Heart left ventricle (tissue), 13 donors: ENCODE data around the gene SLC16A9.

Experiments used
- POLR2A ChIP-seq, 2 donors: fragments of 450-650 bp; IDR thresholded peaks; one replicate each; pipeline ENCODE4 v1.6.1; 2017; ENCODE audit warnings: antibody characterized with exemption in 2 of 2, mild to moderate bottlenecking in 2 of 2, moderate library complexity in 2 of 2
- TF ChIP-seq, protein P1 (sequence below), 12 donors: fragments of 200-600 bp; sonication (generic) in 4 of 12; IDR thresholded peaks; one replicate each; pipeline versions ENCODE4 v1.5.0 to v1.8.0; 2018 to 2022; ENCODE audit warnings: antibody characterized with exemption in 12 of 12, mild to moderate bottlenecking in 5 of 12
- donor health status: ischemic (EF 13 %, LVEDD 7.1; RV severe dilation, severe dysfunction).
- donor health status: DM: no; HTN: yes; CAD: no.
- donor health status: DM: no; HTN: no; CAD: no.
- donor health status: ischemic (EF 25% LVEDD 6.9; RV normal size, moderate dysfunction).
- donor health status: ischemic (EF 25% LVEDD 5.7; RV mildly dilated, moderate dysfunction).
- donor health status: ischemic (EF 35%, LVEDD 5.7; RV mildly dilated, moderate dysfunction).
- donor health status: nonischemic (EF 11% LVEDD 7.7; RV severe dilation, severe dysfunction).
- donor health status: DM: yes; HTN: yes; CAD: no.
- donor health status: PGD.
- donor health status: ischemic (EF 29% LVEDD 5.4; RV normal size, mild dysfunction).
- donor health status: nonischemic (EF 23%, LVEDD 6.1; RV moderate dilation, normal function).

DNA sequence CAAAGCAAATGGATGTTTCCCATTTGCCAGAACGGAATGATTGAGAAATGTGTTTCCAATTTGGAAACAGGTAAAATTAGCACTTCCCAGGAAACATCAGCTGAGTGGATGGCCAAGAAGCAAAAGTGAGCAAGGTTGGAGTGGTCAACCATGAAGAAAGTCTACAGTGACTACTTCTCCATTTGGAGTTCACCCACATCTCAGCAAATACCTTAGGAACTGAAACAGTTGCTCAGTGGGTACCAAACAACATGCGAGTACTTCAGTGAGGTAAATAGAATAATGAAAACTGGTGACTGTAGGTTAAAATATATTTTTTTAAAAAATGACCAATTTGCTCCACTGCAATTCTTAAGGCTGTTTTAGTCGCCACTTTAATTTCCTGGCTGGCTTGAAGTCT lies 57.7 kb downstream of the SLC16A9 start:
- TF ChIP-seq, protein P1, sequence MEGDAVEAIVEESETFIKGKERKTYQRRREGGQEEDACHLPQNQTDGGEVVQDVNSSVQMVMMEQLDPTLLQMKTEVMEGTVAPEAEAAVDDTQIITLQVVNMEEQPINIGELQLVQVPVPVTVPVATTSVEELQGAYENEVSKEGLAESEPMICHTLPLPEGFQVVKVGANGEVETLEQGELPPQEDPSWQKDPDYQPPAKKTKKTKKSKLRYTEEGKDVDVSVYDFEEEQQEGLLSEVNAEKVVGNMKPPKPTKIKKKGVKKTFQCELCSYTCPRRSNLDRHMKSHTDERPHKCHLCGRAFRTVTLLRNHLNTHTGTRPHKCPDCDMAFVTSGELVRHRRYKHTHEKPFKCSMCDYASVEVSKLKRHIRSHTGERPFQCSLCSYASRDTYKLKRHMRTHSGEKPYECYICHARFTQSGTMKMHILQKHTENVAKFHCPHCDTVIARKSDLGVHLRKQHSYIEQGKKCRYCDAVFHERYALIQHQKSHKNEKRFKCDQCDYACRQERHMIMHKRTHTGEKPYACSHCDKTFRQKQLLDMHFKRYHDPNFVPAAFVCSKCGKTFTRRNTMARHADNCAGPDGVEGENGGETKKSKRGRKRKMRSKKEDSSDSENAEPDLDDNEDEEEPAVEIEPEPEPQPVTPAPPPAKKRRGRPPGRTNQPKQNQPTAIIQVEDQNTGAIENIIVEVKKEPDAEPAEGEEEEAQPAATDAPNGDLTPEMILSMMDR (IDR thresholded peaks at IDR 0.05) = no peak
- TF ChIP-seq POLR2A (IDR thresholded peaks at IDR 0.05) = no peak
